Tibial nerve (tissue), 4 donors: ENCODE data around the gene ARHGEF16.

ENCODE experiments used
- EP300 ChIP-seq, 2 donors: sonication (generic); formaldehyde crosslinking; IDR thresholded peaks; one replicate each; pipeline ENCODE4 v1.6.1; 2017; ENCODE audit warnings: antibody characterized with exemption in 2 of 2, mild to moderate bottlenecking in 1 of 2
- POLR2A ChIP-seq, 2 donors: fragments of 450-650 bp; IDR thresholded peaks; one replicate each; pipeline ENCODE4 v1.6.1; 2017; ENCODE audit warnings: antibody characterized with exemption in 2 of 2, mild to moderate bottlenecking in 2 of 2, moderate library complexity in 2 of 2
- TF ChIP-seq, protein P1 (sequence below), 5 experiments: fragments of 200-600 bp in 3 of 5; fragments of 450-650 bp in 2 of 5; sonication (generic) in 3 of 5; IDR thresholded peaks; one replicate each; pipeline ENCODE4 v1.5.1; 2016 to 2019; ENCODE audit warnings: antibody characterized with exemption in 5 of 5, mild to moderate bottlenecking in 3 of 5, moderate library complexity in 2 of 5

DNA sequence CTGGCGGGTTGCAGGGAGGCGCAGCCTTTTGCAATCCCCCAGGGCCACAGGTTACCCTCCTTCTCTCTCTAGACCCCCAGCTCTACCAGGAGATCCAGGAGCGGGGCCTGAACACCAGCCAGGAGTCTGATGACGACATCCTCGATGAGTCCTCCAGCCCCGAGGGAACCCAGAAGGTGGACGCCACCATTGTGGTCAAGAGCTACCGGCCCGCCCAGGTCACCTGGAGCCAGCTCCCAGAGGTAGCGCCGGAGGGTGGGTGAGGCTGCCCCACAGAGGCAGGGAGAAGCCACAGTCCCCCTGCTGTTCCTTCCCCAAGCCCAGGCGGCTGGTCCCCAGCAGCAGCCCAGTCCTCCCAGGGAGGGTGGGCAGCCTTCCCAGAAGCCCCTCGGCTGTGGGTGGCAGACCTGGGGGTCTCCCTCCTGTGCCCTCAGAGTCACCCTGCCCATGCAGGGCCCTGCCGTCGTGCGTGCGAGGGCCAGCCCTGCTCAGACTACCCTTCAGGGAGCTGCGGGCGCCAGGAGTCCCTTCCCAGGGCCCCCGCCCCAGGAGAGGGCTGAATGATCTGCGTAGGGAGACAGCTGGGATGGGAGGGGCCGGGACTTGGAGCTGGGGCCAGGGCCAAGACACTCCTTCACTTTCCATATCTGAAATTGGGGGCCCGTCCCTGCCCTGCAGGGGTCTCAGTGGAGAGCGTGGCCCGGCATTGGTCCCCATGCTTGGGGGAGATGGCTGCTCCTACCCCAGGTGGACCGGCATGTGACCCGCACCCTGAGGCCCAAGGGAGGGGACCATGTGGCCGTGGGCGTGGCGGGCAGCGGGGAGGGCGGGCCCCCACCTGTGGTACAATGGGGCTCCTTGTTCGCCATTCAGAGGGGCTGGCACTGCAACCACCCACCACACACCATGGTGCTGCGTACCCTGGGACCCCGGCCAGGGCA is 12.9 kb downstream of the ARHGEF16 start:
- peak; percentile 54 to 84 for TF ChIP-seq EP300 (IDR thresholded peaks at IDR 0.05)
- TF ChIP-seq, protein P1, sequence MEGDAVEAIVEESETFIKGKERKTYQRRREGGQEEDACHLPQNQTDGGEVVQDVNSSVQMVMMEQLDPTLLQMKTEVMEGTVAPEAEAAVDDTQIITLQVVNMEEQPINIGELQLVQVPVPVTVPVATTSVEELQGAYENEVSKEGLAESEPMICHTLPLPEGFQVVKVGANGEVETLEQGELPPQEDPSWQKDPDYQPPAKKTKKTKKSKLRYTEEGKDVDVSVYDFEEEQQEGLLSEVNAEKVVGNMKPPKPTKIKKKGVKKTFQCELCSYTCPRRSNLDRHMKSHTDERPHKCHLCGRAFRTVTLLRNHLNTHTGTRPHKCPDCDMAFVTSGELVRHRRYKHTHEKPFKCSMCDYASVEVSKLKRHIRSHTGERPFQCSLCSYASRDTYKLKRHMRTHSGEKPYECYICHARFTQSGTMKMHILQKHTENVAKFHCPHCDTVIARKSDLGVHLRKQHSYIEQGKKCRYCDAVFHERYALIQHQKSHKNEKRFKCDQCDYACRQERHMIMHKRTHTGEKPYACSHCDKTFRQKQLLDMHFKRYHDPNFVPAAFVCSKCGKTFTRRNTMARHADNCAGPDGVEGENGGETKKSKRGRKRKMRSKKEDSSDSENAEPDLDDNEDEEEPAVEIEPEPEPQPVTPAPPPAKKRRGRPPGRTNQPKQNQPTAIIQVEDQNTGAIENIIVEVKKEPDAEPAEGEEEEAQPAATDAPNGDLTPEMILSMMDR (IDR thresholded peaks at IDR 0.05), result no peak
- TF ChIP-seq POLR2A (IDR thresholded peaks at IDR 0.05), result no peak
